Measurements from ENCODE around the gene VIPR2. TPM values are rescaled to one million over a fixed set of nuclear protein-coding genes. Genes with fewer than 3 reads are reported as not detected.
A peak's percentile ranks its signal among the peaks of the same experiment; 100 is the strongest.

VIPR2 gene
- total and polyA plus RNA-seq, 10 donors, result 0.41 to 1.4 (median 0.64) TPM

DNA sequence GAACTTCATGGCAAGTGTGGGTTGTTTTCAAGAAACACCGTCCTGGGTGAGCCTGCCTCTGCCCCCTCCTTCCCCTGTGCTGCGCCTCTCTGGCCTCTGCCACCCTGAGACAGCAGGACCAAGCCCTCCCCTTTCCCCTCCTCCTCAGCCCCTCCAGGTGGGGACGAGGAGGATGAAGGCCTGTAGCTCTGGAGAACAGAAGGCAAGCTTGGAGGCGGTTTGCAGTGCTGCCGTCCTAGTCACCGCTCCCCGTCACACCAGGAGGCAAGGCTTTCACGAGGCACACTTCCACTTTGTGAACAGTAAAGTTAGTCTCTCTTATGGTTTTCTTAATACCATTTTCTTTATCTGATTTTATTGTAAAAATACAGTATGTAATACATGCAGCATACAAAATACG is 8.8 kb upstream of the VIPR2 start:
- no peak for TF ChIP-seq POLR2A (IDR thresholded peaks at IDR 0.05)
- no peak for TF ChIP-seq CTCF (IDR thresholded peaks at IDR 0.05 in 8 of 11, conservative IDR thresholded peaks at IDR 0.05 in 3 of 11)
- TF ChIP-seq POLR2AphosphoS5 (IDR thresholded peaks at IDR 0.05), result no peak
- H3K9me3 ChIP-seq, result no peaks in the 10 kb centered on the region
- intact Hi-C loops (cut with DNase I; ENCODE audit: low total_unique reads), result no loop called here
- H3K27me3 ChIP-seq (replicated peaks in 1 of 7), result peaks cover 0 to 21% (median 0%) of the 10 kb centered on the region in 7 donors
- DNase-seq, result peak; percentile 30
- H3K36me3 ChIP-seq, result no peaks in the 10 kb centered on the region
- H3K27ac ChIP-seq, result no peak overlapping the region
- H3K4me1 ChIP-seq, result no peaks in the 10 kb centered on the region
- no peak overlapping the region for H3K4me3 ChIP-seq
- WGBS, 5 donors, result 82 to 86% (median 86%) methylated on average over 9 of the region's 9 CpGs

GRCh38 chr7:159152816-159153215 is 8.1 kb upstream of the VIPR2 start:
- H3K27ac ChIP-seq, result no peak overlapping the region
- intact Hi-C loops (cut with DNase I; ENCODE audit: low total_unique reads), result no loop called here
- H3K27me3 ChIP-seq (replicated peaks in 1 of 7), result peaks cover 0 to 18% (median 0%) of the 10 kb centered on the region in 7 donors
- H3K4me1 ChIP-seq, result no peaks in the 10 kb centered on the region
- DNase-seq, result peak; percentile 20
- TF ChIP-seq POLR2A (IDR thresholded peaks at IDR 0.05) (no peak), CTCF (IDR thresholded peaks at IDR 0.05 in 8 of 11, conservative IDR thresholded peaks at IDR 0.05 in 3 of 11) (no peak), POLR2AphosphoS5 (IDR thresholded peaks at IDR 0.05) (no peak)
- H3K36me3 ChIP-seq, result no peaks in the 10 kb centered on the region
- H3K4me3 ChIP-seq, result no peak overlapping the region
- 86 to 92% (median 88%) methylated on average over 9 to 13 of the region's 13 CpGs for WGBS, 5 donors
- H3K9me3 ChIP-seq, result no peaks in the 10 kb centered on the region

GRCh38 chr7:159151231-159151630 is 6.6 kb upstream of the VIPR2 start:
- H3K27ac ChIP-seq, result no peak overlapping the region
- H3K36me3 ChIP-seq, result no peaks in the 10 kb centered on the region
- intact Hi-C loops (cut with DNase I; ENCODE audit: low total_unique reads), result no loop called here
- no peak overlapping the region for H3K4me3 ChIP-seq
- no peaks in the 10 kb centered on the region for H3K4me1 ChIP-seq
- peaks cover 0 to 26% (median under 1%) of the 10 kb centered on the region in 7 donors for H3K27me3 ChIP-seq (replicated peaks in 1 of 7)
- DNase-seq, result peak; percentile 41
- TF ChIP-seq CTCF (IDR thresholded peaks at IDR 0.05 in 8 of 11, conservative IDR thresholded peaks at IDR 0.05 in 3 of 11), result no peak
- 81 to 88% (median 86%) methylated on average over 8 of the region's 8 CpGs for WGBS, 5 donors
- no peaks in the 10 kb centered on the region for H3K9me3 ChIP-seq

DNA sequence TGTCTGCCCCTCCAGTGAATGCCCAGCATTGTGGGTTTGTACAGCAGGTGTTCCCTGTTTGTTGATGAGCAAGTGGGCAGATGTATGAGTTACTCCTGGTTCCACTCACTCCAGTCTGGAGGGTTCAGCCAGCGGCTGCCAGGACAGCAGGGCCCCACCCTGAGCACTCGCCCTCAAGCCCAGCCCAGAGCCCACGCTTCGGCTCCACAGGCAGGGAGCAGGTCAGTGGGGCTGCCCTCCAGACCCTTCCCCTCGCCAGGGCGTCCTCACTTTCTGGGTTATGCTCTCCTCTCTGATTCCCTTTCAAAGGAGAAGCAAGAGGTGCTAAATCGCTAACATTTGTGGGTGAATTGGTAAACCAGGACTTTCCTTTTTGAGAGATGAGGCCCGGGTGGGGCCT is 4.8 kb upstream of the VIPR2 start:
- H3K9me3 ChIP-seq, result peaks cover 0 to 3% (median 0%) of the 10 kb centered on the region in 8 donors
- WGBS, 5 donors, result 77 to 88% (median 82%) methylated on average over 4 to 8 of the region's 8 CpGs
- H3K36me3 ChIP-seq, result no peaks in the 10 kb centered on the region
- H3K27me3 ChIP-seq (replicated peaks in 1 of 7), result peaks cover 5 to 43% (median 15%) of the 10 kb centered on the region in 7 donors
- H3K27ac ChIP-seq, result no peak overlapping the region
- peak; percentile 41 for DNase-seq
- H3K4me3 ChIP-seq, result no peak overlapping the region
- TF ChIP-seq CTCF (IDR thresholded peaks at IDR 0.05 in 8 of 11, conservative IDR thresholded peaks at IDR 0.05 in 3 of 11) (no peak), POLR2AphosphoS5 (IDR thresholded peaks at IDR 0.05) (no peak), POLR2A (IDR thresholded peaks at IDR 0.05) (no peak)
- H3K4me1 ChIP-seq, result peaks cover 4 to 12% (median 10%) of the 10 kb centered on the region in 6 donors
- intact Hi-C loops (cut with DNase I; ENCODE audit: low total_unique reads), result no loop called here
